GM19324 (cell line): ENCODE measurements around the gene BTBD9.
A peak's percentile ranks its signal among the peaks of the same experiment; 100 is the strongest.

Source experiments
- ATAC-seq: cut with Tn5 transposase; IDR thresholded peaks from one replicate; pipeline ENCODE4 v1.9.1; 2021; ENCODE audit warnings: mild to moderate bottlenecking, moderate library complexity; ENCODE audit not compliant: unreplicated experiment, low FRiP score

Gene BTBD9

GRCh38 chr6:38492031-38492430 lies 147.7 kb downstream of the BTBD9 start:
- ATAC-seq, result no peak

- ATAC-seq, result no peak
Measured at GRCh38 chr6:38489951-38490350, 149.8 kb downstream of the BTBD9 start.

- ATAC-seq, result no peak
Measured at GRCh38 chr6:38487423-38487822, 152.3 kb downstream of the BTBD9 start.

GRCh38 chr6:38485488-38485887 lies 154.2 kb downstream of the BTBD9 start:
- no peak for ATAC-seq

- ATAC-seq, result no peak
Measured at GRCh38 chr6:38484656-38485055, 155.1 kb downstream of the BTBD9 start.

GRCh38 chr6:38483526-38483925 lies 156.2 kb downstream of the BTBD9 start:
- ATAC-seq, result peak; percentile 48

- ATAC-seq, result no peak
Measured at GRCh38 chr6:38482466-38482865, 157.3 kb downstream of the BTBD9 start.

- no peak for ATAC-seq
Measured at GRCh38 chr6:38481851-38482250, 157.9 kb downstream of the BTBD9 start.

GRCh38 chr6:38481211-38481836 lies 158.4 kb downstream of the BTBD9 start:
- ATAC-seq, result no peak

- ATAC-seq, result no peak
Measured at GRCh38 chr6:38480036-38480435, 159.7 kb downstream of the BTBD9 start.

- no peak for ATAC-seq
Measured at GRCh38 chr6:38479331-38479730, 160.4 kb downstream of the BTBD9 start.

- no peak for ATAC-seq
Measured at GRCh38 chr6:38477680-38478260, 162.0 kb downstream of the BTBD9 start.

GRCh38 chr6:38476888-38477287 lies 162.8 kb downstream of the BTBD9 start:
- no peak for ATAC-seq

GRCh38 chr6:38476141-38476540 lies 163.6 kb downstream of the BTBD9 start:
- ATAC-seq, result no peak

GRCh38 chr6:38470548-38470947 lies 169.2 kb downstream of the BTBD9 start:
- ATAC-seq, result no peak

- ATAC-seq, result no peak
Measured at GRCh38 chr6:38467566-38467965, 172.2 kb downstream of the BTBD9 start.

GRCh38 chr6:38460186-38460585 lies 179.5 kb downstream of the BTBD9 start:
- ATAC-seq, result no peak

- no peak for ATAC-seq
Measured at GRCh38 chr6:38459291-38459690, 180.4 kb downstream of the BTBD9 start.

GRCh38 chr6:38453861-38454260 lies 185.9 kb downstream of the BTBD9 start:
- ATAC-seq, result no peak

GRCh38 chr6:38452816-38453660 lies 186.7 kb downstream of the BTBD9 start:
- ATAC-seq, result no peak

GRCh38 chr6:38450717-38451116 lies 189.0 kb downstream of the BTBD9 start:
- no peak for ATAC-seq

- no peak for ATAC-seq
Measured at GRCh38 chr6:38445925-38446324, 193.8 kb downstream of the BTBD9 start.
